Endothelial cell of hepatic sinusoid (primary cell): ENCODE data around the gene S100P.

ENCODE experiments used
- in situ Hi-C: cut with HindIII; loops from 2 replicates; pipeline ENCODE4 v1.10.0; 2017; ENCODE audit warnings: low sequenced_read_pairs

S100P gene

DNA sequence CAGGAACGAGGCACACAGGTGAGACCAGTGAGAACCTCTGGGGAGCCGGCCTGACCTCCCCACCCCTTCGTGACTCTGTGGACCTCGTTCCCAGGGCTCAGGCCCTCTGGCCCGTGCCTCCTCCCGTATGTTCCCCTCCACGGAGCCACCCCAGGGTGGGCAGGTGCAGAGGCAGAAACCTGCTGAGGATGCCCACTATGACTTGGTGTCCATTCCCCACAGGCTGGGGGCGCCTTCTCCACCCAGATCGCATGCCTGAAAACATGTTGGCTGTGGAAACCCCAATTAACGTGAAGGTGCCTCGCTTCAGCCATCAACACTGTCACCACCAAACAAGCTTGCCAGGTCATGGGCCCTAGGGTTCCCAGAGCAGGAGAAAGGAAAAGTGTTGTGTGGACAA is 49.3 kb downstream of the S100P start:
- in situ Hi-C loops: loop anchor here (5.0 kb wide), 2 partner anchors 39 to 81 kb away; partner anchors contain the start of gene KIAA0232
